Measurements from ENCODE around the gene ZBTB20. TPM values are rescaled to one million over a fixed set of nuclear protein-coding genes. Genes with fewer than 3 reads are reported as not detected.

Gene ZBTB20
- total and polyA plus RNA-seq, 7 donors: under 0.01 to 113 (median 58.6) TPM

- Histone ChIP-seq H3K4me1 (no peaks in the 10 kb centered on the region), H3K27ac (no peak overlapping the region), H3K4me3 (no peak overlapping the region), H3K27me3 (no peaks in the 10 kb centered on the region), H3K9me3 (no peaks in the 10 kb centered on the region), H3K36me3 (peaks cover 0 to 12% (median 9%) of the 10 kb centered on the region in 4 donors)
- intact Hi-C loops (cut with DNase I): no loop called here
- no peak for TF ChIP-seq POLR2AphosphoS5 (IDR thresholded peaks at IDR 0.05)
- no peak for DNase-seq
Measured at GRCh38 chr3:114355653-114356052, 791.4 kb downstream of the ZBTB20 start.

GRCh38 chr3:114351822-114352145 is 795.3 kb downstream of the ZBTB20 start:
- Histone ChIP-seq H3K36me3 (peaks cover 8 to 27% (median 15%) of the 10 kb centered on the region in 4 donors), H3K4me1 (no peaks in the 10 kb centered on the region), H3K9me3 (no peaks in the 10 kb centered on the region), H3K27me3 (no peaks in the 10 kb centered on the region), H3K27ac (no peak overlapping the region), H3K4me3 (no peak overlapping the region)
- intact Hi-C loops (cut with DNase I): no loop called here
- WGBS, 2 donors: 98 to 99% methylated on average over 9 of the region's 9 CpGs
- no peak for TF ChIP-seq POLR2AphosphoS5 (IDR thresholded peaks at IDR 0.05)
- DNase-seq: no peak

GRCh38 chr3:114351123-114351821 is 795.8 kb downstream of the ZBTB20 start:
- no peak for TF ChIP-seq CTCF (IDR thresholded peaks at IDR 0.05)
- TF ChIP-seq POLR2AphosphoS5 (IDR thresholded peaks at IDR 0.05): no peak
- TF ChIP-seq POLR2A (IDR thresholded peaks at IDR 0.05): no peak
- TF ChIP-seq EP300 (IDR thresholded peaks at IDR 0.05): no peak
- H3K27me3 ChIP-seq: no peaks in the 10 kb centered on the region
- DNase-seq: no peak
- 98% methylated on average over 64 of the region's 64 CpGs for WGBS, 2 donors
- no peak overlapping the region for H3K4me3 ChIP-seq
- H3K27ac ChIP-seq: no peak overlapping the region
- no peaks in the 10 kb centered on the region for H3K4me1 ChIP-seq
- no peaks in the 10 kb centered on the region for H3K9me3 ChIP-seq
- H3K36me3 ChIP-seq: peaks cover 8 to 27% (median 15%) of the 10 kb centered on the region in 4 donors
- intact Hi-C loops (cut with DNase I): no loop called here

- no peak for DNase-seq
- Histone ChIP-seq H3K27me3 (no peaks in the 10 kb centered on the region), H3K27ac (no peak overlapping the region), H3K36me3 (peaks cover 8 to 27% (median 15%) of the 10 kb centered on the region in 4 donors), H3K4me1 (no peaks in the 10 kb centered on the region), H3K9me3 (no peaks in the 10 kb centered on the region), H3K4me3 (no peak overlapping the region)
- intact Hi-C loops (cut with DNase I): no loop called here
- WGBS, 2 donors: 98% methylated on average over 24 of the region's 24 CpGs
- TF ChIP-seq CTCF (IDR thresholded peaks at IDR 0.05) (no peak), POLR2A (IDR thresholded peaks at IDR 0.05) (no peak), POLR2AphosphoS5 (IDR thresholded peaks at IDR 0.05) (no peak)
Measured at GRCh38 chr3:114350690-114351089, 796.4 kb downstream of the ZBTB20 start.

GRCh38 chr3:114350271-114350670 is 796.8 kb downstream of the ZBTB20 start:
- Histone ChIP-seq H3K9me3 (no peaks in the 10 kb centered on the region), H3K4me3 (no peak overlapping the region), H3K36me3 (peaks cover 8 to 27% (median 15%) of the 10 kb centered on the region in 4 donors), H3K27ac (no peak overlapping the region), H3K4me1 (no peaks in the 10 kb centered on the region), H3K27me3 (no peaks in the 10 kb centered on the region)
- 96 to 98% methylated on average over 12 of the region's 12 CpGs for WGBS, 2 donors
- TF ChIP-seq CTCF (IDR thresholded peaks at IDR 0.05) (no peak), POLR2A (IDR thresholded peaks at IDR 0.05) (no peak), EP300 (IDR thresholded peaks at IDR 0.05) (no peak), POLR2AphosphoS5 (IDR thresholded peaks at IDR 0.05) (no peak)
- intact Hi-C loops (cut with DNase I): no loop called here
- no peak for DNase-seq

- no peaks in the 10 kb centered on the region for H3K9me3 ChIP-seq
- TF ChIP-seq CTCF (IDR thresholded peaks at IDR 0.05) (no peak), EP300 (IDR thresholded peaks at IDR 0.05) (no peak), POLR2AphosphoS5 (IDR thresholded peaks at IDR 0.05) (no peak), POLR2A (IDR thresholded peaks at IDR 0.05) (no peak)
- H3K4me3 ChIP-seq: no peak overlapping the region
- DNase-seq: no peak
- no peak overlapping the region for H3K27ac ChIP-seq
- intact Hi-C loops (cut with DNase I): no loop called here
- H3K27me3 ChIP-seq: no peaks in the 10 kb centered on the region
- peaks cover 0 to 22% (median 2%) of the 10 kb centered on the region in 4 donors for H3K36me3 ChIP-seq
- WGBS, 2 donors: 84 to 88% methylated on average over 1 of the region's 1 CpG
- peaks cover 0 to 6% (median 3%) of the 10 kb centered on the region in 4 donors for H3K4me1 ChIP-seq
Measured at GRCh38 chr3:114344492-114344891, 802.6 kb downstream of the ZBTB20 start.
